Astrocyte (in vitro differentiated cells and primary cell): ENCODE results near the gene STK39. TPM values are rescaled to one million over a fixed set of nuclear protein-coding genes. Genes with fewer than 3 reads are reported as not detected.
A peak's percentile ranks its signal among the peaks of the same experiment; 100 is the strongest.
"Not testable (repeated sequence)": the region's sequence is repeated elsewhere in the genome, so short reads cannot be mapped to it uniquely, and the experiment has no call there.

Source experiments
- DNase-seq: peaks from one replicate; pipeline ENCODE4 v3.0.0-alpha.2; 2010; ENCODE audit warnings: low read depth
- FAIRE-seq: peaks from 2 replicates; lab custom pipeline; 2011; peaks lifted over from hg19 to GRCh38; lab: Jason Lieb, UNC
- H2AFZ ChIP-seq: 2 replicates; pipeline ENCODE4 v1.6.0; 2012; ENCODE audit warnings: low read depth, low read length, inconsistent platforms
- H3K27ac ChIP-seq: 2 replicates; pipeline ENCODE4 v1.5.1; 2011; ENCODE audit warnings: low read depth, low read length, inconsistent platforms
- H3K27me3 ChIP-seq: 2 replicates; pipeline ENCODE4 v1.6.0; 2011; ENCODE audit warnings: low read length, inconsistent platforms; ENCODE audit not compliant: insufficient read depth
- H3K36me3 ChIP-seq: 2 replicates; pipeline ENCODE4 v1.5.1; 2011; ENCODE audit warnings: low read length, inconsistent platforms; ENCODE audit not compliant: insufficient read depth
- H3K4me1 ChIP-seq: 2 replicates; pipeline ENCODE4 v1.5.1; 2011; ENCODE audit warnings: low read length, inconsistent platforms; ENCODE audit not compliant: insufficient read depth
- H3K4me2 ChIP-seq: 2 replicates; pipeline ENCODE4 v1.6.0; 2012; ENCODE audit warnings: low read length, inconsistent platforms
- H3K4me3 ChIP-seq: 2 replicates; pipeline ENCODE4 v1.5.1; 2011; ENCODE audit warnings: low read depth, mild to moderate bottlenecking, low read length, inconsistent platforms; ENCODE audit not compliant: insufficient read depth
- H3K79me2 ChIP-seq: 2 replicates; pipeline ENCODE4 v1.6.0; 2012; ENCODE audit warnings: mild to moderate bottlenecking, low read length, inconsistent platforms; ENCODE audit not compliant: insufficient read depth
- H3K9ac ChIP-seq: 2 replicates; pipeline ENCODE4 v1.6.0; 2012; ENCODE audit warnings: mild to moderate bottlenecking, low read length, inconsistent platforms
- H3K9me3 ChIP-seq: 2 replicates; pipeline ENCODE4 v1.5.1; 2012; ENCODE audit warnings: low read depth, mild to moderate bottlenecking, low read length, inconsistent platforms; ENCODE audit not compliant: insufficient read depth
- H4K20me1 ChIP-seq: 2 replicates; pipeline ENCODE4 v1.6.0; 2012; ENCODE audit warnings: low read length, inconsistent platforms; ENCODE audit not compliant: insufficient read depth
- H3K27ac Mint-ChIP-seq: one replicate; pipeline ENCODE4 v1.8.0; 2021; ENCODE audit warnings: mild to moderate bottlenecking, mixed read lengths; ENCODE audit not compliant: unreplicated experiment
- H3K27me3 Mint-ChIP-seq: one replicate; pipeline ENCODE4 v1.8.0; 2021; ENCODE audit warnings: low read depth, mixed read lengths; ENCODE audit not compliant: unreplicated experiment
- H3K36me3 Mint-ChIP-seq: one replicate; pipeline ENCODE4 v1.8.0; 2021; ENCODE audit warnings: low read depth, mixed read lengths; ENCODE audit not compliant: unreplicated experiment
- H3K4me1 Mint-ChIP-seq: one replicate; pipeline ENCODE4 v1.8.0; 2021; ENCODE audit warnings: low read depth, mixed read lengths; ENCODE audit not compliant: unreplicated experiment
- H3K4me3 Mint-ChIP-seq: one replicate; pipeline ENCODE4 v1.8.0; 2021; ENCODE audit warnings: mild to moderate bottlenecking, moderate library complexity, mixed read lengths; ENCODE audit not compliant: unreplicated experiment
- H3K9me3 Mint-ChIP-seq: one replicate; pipeline ENCODE4 v1.8.0; 2021; ENCODE audit warnings: mild to moderate bottlenecking, mixed read lengths; ENCODE audit not compliant: unreplicated experiment
- CTCF ChIP-seq: IDR thresholded peaks from 2 replicates; pipeline ENCODE4 v1.5.1; 2011; ENCODE audit warnings: low read depth, mild to moderate bottlenecking, inconsistent platforms, low read length, moderate library complexity; ENCODE audit not compliant: insufficient read depth
- EZH2 ChIP-seq: IDR thresholded peaks from 2 replicates; pipeline ENCODE4 v1.6.1; 2012; ENCODE audit warnings: mild to moderate bottlenecking, low read length, inconsistent platforms; ENCODE audit not compliant: insufficient read depth
- total RNA-seq: library from RNA; stranded (reverse); gene quantifications from 2 replicates; pipeline ENCODE4 v1.2.1, GENCODE V29; 2021

Gene STK39
- total RNA-seq, 1 donor from 2014 or later = 23.4 TPM

GRCh38 chr2:168132389-168132788, 115.0 kb downstream of the STK39 start:
- Mint-ChIP-seq H3K4me3 (no peak overlapping the region), H3K27me3 (no peaks in the 10 kb centered on the region), H3K9me3 (no peaks in the 10 kb centered on the region), H3K4me1 (peaks cover 1% of the 10 kb centered on the region), H3K27ac (no peak overlapping the region), H3K36me3 (peaks cover 16% of the 10 kb centered on the region)
- TF ChIP-seq EZH2 (no peak), CTCF (no peak)
- H3K9ac ChIP-seq = no peak overlapping the region
- H4K20me1 ChIP-seq = peaks cover 8% of the 10 kb centered on the region
- H3K27me3 ChIP-seq = no peaks in the 10 kb centered on the region
- H3K4me3 ChIP-seq = no peak overlapping the region
- no peaks in the 10 kb centered on the region for H3K4me1 ChIP-seq
- DNase-seq (no peak), FAIRE-seq (no peak)
- no peak overlapping the region for H3K27ac ChIP-seq
- H3K4me2 ChIP-seq = no peak overlapping the region
- H3K79me2 ChIP-seq = no peaks in the 10 kb centered on the region
- H2AFZ ChIP-seq = no peak overlapping the region
- peaks cover 7% of the 10 kb centered on the region for H3K36me3 ChIP-seq
- no peaks in the 10 kb centered on the region for H3K9me3 ChIP-seq

GRCh38 chr2:168130346-168130745, 117.0 kb downstream of the STK39 start:
- no peak overlapping the region for H2AFZ ChIP-seq
- H3K9ac ChIP-seq = no peak overlapping the region
- Mint-ChIP-seq H3K4me3 (no peak overlapping the region), H3K9me3 (no peaks in the 10 kb centered on the region), H3K4me1 (no peaks in the 10 kb centered on the region), H3K27me3 (no peaks in the 10 kb centered on the region), H3K36me3 (peaks cover 19% of the 10 kb centered on the region), H3K27ac (no peak overlapping the region)
- H4K20me1 ChIP-seq = peaks cover 8% of the 10 kb centered on the region
- H3K36me3 ChIP-seq = peaks cover 19% of the 10 kb centered on the region
- FAIRE-seq = peak; percentile 37
- TF ChIP-seq CTCF = no peak
- TF ChIP-seq EZH2 = no peak
- no peaks in the 10 kb centered on the region for H3K9me3 ChIP-seq
- no peak overlapping the region for H3K4me3 ChIP-seq
- H3K4me2 ChIP-seq = no peak overlapping the region
- no peaks in the 10 kb centered on the region for H3K4me1 ChIP-seq
- DNase-seq = no peak
- no peak overlapping the region for H3K27ac ChIP-seq
- H3K27me3 ChIP-seq = no peaks in the 10 kb centered on the region
- H3K79me2 ChIP-seq = no peaks in the 10 kb centered on the region

GRCh38 chr2:168127371-168127770, 120.0 kb downstream of the STK39 start:
- Histone ChIP-seq H3K79me2 (no peaks in the 10 kb centered on the region), H3K9ac (no peak overlapping the region), H3K4me1 (no peaks in the 10 kb centered on the region), H3K4me2 (no peak overlapping the region), H4K20me1 (peaks cover 2% of the 10 kb centered on the region), H3K27me3 (no peaks in the 10 kb centered on the region), H3K27ac (no peak overlapping the region), H3K9me3 (no peaks in the 10 kb centered on the region), H3K36me3 (peaks cover 19% of the 10 kb centered on the region), H3K4me3 (no peak overlapping the region), H2AFZ (no peak overlapping the region)
- DNase-seq (no peak), FAIRE-seq (no peak)
- peaks cover 17% of the 10 kb centered on the region for H3K36me3 Mint-ChIP-seq
- H3K4me3 Mint-ChIP-seq = no peak overlapping the region
- no peaks in the 10 kb centered on the region for H3K27me3 Mint-ChIP-seq
- H3K9me3 Mint-ChIP-seq = no peaks in the 10 kb centered on the region
- no peak for TF ChIP-seq CTCF
- no peak for TF ChIP-seq EZH2
- H3K4me1 Mint-ChIP-seq = no peaks in the 10 kb centered on the region
- H3K27ac Mint-ChIP-seq = no peak overlapping the region

- DNase-seq, H3K27me3 ChIP-seq, H3K4me2 ChIP-seq, H3K27ac ChIP-seq, H3K4me1 Mint-ChIP-seq, H3K9ac ChIP-seq, H3K27me3 Mint-ChIP-seq, H3K9me3 Mint-ChIP-seq, H3K4me1 ChIP-seq, H4K20me1 ChIP-seq, H3K9me3 ChIP-seq, H2AFZ ChIP-seq, H3K27ac Mint-ChIP-seq, H3K4me3 Mint-ChIP-seq, H3K79me2 ChIP-seq, H3K4me3 ChIP-seq, FAIRE-seq: not testable (repeated sequence)
- H3K36me3 ChIP-seq = peaks cover 17% of the 10 kb centered on the region
- peaks cover 10% of the 10 kb centered on the region for H3K36me3 Mint-ChIP-seq
Observed at GRCh38 chr2:168122210-168122609, 125.2 kb downstream of the STK39 start.
